Effector memory CD4-positive, alpha-beta T cell (primary cell): ENCODE measurements around the gene CREB3L1.
"Not testable (repeated sequence)": the region's sequence is repeated elsewhere in the genome, so short reads cannot be mapped to it uniquely, and the experiment has no call there.

Experiments used
- DNase-seq, 3 donors: peaks; one replicate each; pipeline ENCODE4 v3.0.0-alpha.2; 2020
- H3K27ac ChIP-seq: 2 replicates; pipeline ENCODE4 v1.7.0; 2013; ENCODE audit warnings: mild to moderate bottlenecking, low read length, moderate library complexity; ENCODE audit not compliant: insufficient read depth, poor library complexity, severe bottlenecking
- H3K27me3 ChIP-seq: replicated peaks from 2 replicates; pipeline ENCODE4 v1.7.0; 2013; ENCODE audit warnings: mild to moderate bottlenecking, low read length; ENCODE audit not compliant: insufficient read depth, control insufficient read depth, poor library complexity, severe bottlenecking
- H3K36me3 ChIP-seq: 2 replicates; pipeline ENCODE4 v1.7.0; 2013; ENCODE audit warnings: mild to moderate bottlenecking, low read length, moderate library complexity; ENCODE audit not compliant: control insufficient read depth, insufficient read depth
- H3K4me1 ChIP-seq: 2 replicates; pipeline ENCODE4 v1.7.0; 2013; ENCODE audit warnings: low read length, mild to moderate bottlenecking; ENCODE audit not compliant: control insufficient read depth, insufficient read depth, poor library complexity, severe bottlenecking
- H3K4me3 ChIP-seq: 2 replicates; pipeline ENCODE4 v1.7.0; 2013; ENCODE audit warnings: low read length, low read depth, mild to moderate bottlenecking; ENCODE audit not compliant: insufficient read depth, poor library complexity, severe bottlenecking
- H3K9me3 ChIP-seq: 2 replicates; pipeline ENCODE4 v1.7.0; 2013; ENCODE audit warnings: mild to moderate bottlenecking, low read length, moderate library complexity; ENCODE audit not compliant: control insufficient read depth

Gene CREB3L1

DNA sequence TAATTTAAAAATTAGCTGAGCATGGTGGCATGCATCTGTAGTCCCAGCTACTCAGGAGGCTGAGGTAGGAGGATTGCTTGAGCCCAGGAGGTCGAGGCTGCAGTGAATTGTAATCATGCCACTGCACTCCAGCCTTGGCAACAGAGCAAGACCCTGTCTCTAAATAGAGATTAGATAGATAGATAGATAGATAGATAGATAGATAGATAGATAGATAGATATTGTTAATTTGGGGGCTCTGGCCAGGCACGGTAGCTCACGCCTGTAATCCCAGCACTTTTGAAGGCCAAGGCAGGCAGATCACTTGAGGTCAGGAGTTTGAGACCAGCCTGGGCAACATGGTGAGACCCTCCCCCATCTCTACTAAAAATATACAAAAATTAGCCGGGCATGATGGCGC is 18.1 kb upstream of the CREB3L1 start:
- not testable (repeated sequence) for H3K27me3 ChIP-seq, H3K9me3 ChIP-seq, H3K27ac ChIP-seq, H3K4me1 ChIP-seq, DNase-seq, H3K36me3 ChIP-seq, H3K4me3 ChIP-seq

DNA sequence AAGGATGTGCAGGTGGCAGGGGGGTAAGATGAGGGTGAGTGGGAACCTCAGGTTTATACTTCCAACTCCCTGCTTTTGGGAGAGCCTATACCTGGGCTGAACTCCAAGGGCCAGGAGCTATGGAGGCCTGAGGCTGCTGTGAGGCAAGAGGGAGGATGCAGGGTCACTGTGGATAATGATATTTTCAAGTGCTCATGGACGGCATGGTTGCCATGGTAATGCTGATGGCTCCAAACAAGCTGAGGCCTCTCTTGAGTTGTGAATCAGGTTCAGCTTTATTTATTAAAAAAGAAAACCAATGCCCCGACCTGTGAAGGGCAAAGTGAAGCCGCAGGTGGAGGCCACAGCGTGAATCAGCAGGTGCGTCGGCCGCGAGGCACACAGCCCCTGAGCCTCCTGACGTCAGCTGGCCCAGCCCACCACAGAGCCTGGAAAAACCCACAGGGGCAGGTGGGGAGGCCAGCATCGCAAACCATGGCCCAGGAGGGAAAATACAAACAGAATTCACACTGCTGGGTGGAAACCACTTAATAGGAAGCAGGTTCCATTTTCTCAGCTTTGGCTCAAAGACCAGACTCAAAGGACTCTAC is 17.4 kb upstream of the CREB3L1 start:
- no peaks in the 10 kb centered on the region for H3K4me1 ChIP-seq
- H3K27ac ChIP-seq = no peak overlapping the region

DNA sequence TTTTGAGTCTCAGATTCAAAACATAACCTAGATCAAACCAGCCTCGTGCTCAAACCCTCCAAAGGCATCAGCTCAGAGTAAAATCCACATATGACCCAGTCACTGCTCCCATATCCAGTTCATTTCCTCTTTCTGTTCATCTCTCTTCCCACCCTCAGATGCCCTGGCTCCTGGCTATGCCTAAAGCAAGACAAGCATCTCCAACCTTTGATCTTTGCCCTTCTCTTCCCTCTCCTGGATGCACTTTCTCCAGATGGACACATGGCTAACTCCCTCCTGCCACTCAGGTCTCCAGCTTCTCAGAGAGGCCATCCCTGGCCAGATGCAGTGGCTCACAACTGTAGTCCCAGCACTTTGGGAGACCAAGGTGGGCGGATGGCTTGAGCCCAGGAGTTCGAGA is 14.3 kb upstream of the CREB3L1 start:
- no peak for DNase-seq
- Histone ChIP-seq H3K27me3 (no peaks in the 10 kb centered on the region), H3K9me3 (no peaks in the 10 kb centered on the region), H3K36me3 (no peaks in the 10 kb centered on the region), H3K27ac (no peak overlapping the region), H3K4me1 (no peaks in the 10 kb centered on the region), H3K4me3 (no peak overlapping the region)

More for the DNA sequence above, 17.4 kb upstream of the CREB3L1 start:
- no peaks in the 10 kb centered on the region for H3K9me3 ChIP-seq
- no peaks in the 10 kb centered on the region for H3K27me3 ChIP-seq
- no peak overlapping the region for H3K4me3 ChIP-seq
- H3K36me3 ChIP-seq = no peaks in the 10 kb centered on the region
- no peak for DNase-seq

DNA sequence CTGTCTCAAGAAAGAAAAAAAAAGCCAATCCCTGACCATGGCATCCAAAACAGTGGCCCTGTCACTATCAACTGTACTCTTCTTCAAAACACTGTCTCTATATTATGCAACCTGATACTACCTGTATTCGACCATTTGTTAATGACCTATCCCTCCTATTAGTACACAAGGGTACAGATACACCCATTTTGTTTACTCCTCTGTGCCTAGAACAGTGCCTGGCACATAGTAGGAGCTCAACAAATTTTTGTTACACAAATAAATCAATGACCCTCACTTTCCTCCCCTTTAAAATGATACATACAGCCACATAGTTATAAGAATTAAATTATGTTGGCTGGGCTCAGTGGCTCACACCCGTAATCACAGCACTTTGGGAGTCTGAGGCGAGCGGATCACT is 13.4 kb upstream of the CREB3L1 start:
- Histone ChIP-seq H3K9me3 (no peaks in the 10 kb centered on the region), H3K27me3 (no peaks in the 10 kb centered on the region), H3K4me3 (no peak overlapping the region), H3K27ac (no peak overlapping the region), H3K36me3 (no peaks in the 10 kb centered on the region), H3K4me1 (no peaks in the 10 kb centered on the region)
- DNase-seq = no peak

DNA sequence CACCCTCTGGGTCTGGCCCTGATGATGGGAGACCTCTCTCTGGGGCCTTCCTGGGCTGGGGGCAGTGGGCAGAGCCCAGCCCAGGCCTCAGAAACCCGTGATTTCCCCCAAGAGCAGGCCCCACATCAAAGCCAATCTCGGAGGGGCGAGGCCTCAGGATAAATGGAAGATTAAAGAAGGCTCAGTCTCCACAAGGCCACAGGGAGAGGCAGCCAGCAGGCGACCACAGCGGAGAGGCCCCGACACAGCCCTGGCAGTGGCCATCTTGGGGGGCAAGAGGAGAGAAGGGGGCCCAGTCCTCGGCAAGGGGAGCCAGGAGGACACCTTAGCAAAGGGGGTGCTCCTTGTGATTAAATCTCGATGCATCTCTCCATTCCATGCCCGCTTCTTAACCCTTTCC is 12.5 kb upstream of the CREB3L1 start:
- no peaks in the 10 kb centered on the region for H3K27me3 ChIP-seq

DNA sequence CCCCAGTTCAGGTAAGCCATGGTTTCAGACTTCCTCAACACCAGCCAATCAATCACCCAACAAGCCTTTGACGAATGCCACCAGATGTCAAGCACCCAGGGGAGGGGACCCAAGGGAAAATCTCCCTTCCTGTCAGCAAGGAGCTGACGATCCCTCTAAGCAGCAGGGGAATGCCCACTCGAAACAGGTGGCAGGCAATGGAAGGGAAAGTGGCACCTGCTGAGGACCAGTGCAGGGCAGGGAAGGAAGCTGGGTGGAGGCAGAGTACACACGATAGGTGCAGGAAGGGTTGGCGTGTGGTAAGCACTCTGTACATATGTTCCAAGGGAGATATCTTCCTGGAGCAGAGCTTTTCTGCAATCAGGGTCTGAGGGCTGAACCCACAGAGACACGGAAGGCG is 11.7 kb upstream of the CREB3L1 start:
- DNase-seq = no peak
- no peaks in the 10 kb centered on the region for H3K27me3 ChIP-seq
- H3K27ac ChIP-seq = no peak overlapping the region
- H3K4me1 ChIP-seq = no peaks in the 10 kb centered on the region
- H3K4me3 ChIP-seq = no peak overlapping the region
- no peaks in the 10 kb centered on the region for H3K36me3 ChIP-seq
- H3K9me3 ChIP-seq = no peaks in the 10 kb centered on the region

More for the DNA sequence above, 12.5 kb upstream of the CREB3L1 start:
- Histone ChIP-seq H3K4me3 (no peak overlapping the region), H3K4me1 (no peaks in the 10 kb centered on the region), H3K36me3 (no peaks in the 10 kb centered on the region), H3K27ac (no peak overlapping the region), H3K9me3 (no peaks in the 10 kb centered on the region)
- no peak for DNase-seq

DNA sequence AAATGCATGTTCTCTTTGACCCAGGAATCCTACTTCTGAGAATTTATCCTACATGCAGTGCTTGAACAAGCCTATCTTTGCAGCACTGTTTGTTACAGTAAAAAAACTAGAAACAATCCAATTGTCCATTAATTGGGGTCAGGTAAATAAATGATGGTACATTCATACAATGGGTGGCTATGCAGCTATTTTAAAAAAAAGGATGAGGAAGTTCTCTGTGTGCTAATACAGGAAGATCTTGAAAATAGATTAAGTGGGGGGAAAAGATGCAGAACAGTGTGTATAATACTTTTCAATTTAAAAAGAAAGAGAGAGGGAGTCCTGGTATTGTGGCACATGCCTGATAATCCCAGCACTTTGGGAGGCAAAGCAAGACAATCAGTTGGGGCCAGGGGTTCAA is 9.5 kb upstream of the CREB3L1 start:
- H3K36me3 ChIP-seq = no peaks in the 10 kb centered on the region
- H3K9me3 ChIP-seq = no peaks in the 10 kb centered on the region
- no peak for DNase-seq
- no peak overlapping the region for H3K27ac ChIP-seq
- H3K27me3 ChIP-seq = no peaks in the 10 kb centered on the region
- H3K4me1 ChIP-seq = no peaks in the 10 kb centered on the region
- no peak overlapping the region for H3K4me3 ChIP-seq

DNA sequence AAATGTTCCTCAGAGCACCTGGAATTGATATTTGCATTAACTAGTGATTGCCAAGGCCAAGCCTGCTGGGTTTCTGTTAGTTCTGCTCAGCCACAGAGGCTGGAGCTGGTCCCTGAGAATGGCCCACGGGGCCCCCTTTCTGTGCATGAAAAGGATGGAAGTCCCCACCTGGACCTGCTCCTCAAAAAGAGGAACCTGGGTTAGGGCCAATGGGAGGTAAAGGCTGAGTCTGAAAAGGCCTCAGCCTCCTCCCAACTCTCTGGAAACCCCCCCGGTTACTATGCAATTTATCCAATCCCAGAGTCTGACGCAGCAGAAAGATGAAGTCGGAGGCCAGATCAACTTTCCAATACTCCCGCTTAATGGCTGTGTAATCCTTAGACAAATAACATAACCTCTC is 6.8 kb upstream of the CREB3L1 start:
- Histone ChIP-seq H3K27me3 (no peaks in the 10 kb centered on the region), H3K9me3 (no peaks in the 10 kb centered on the region), H3K36me3 (no peaks in the 10 kb centered on the region), H3K4me1 (no peaks in the 10 kb centered on the region), H3K4me3 (no peak overlapping the region), H3K27ac (no peak overlapping the region)
- no peak for DNase-seq

DNA sequence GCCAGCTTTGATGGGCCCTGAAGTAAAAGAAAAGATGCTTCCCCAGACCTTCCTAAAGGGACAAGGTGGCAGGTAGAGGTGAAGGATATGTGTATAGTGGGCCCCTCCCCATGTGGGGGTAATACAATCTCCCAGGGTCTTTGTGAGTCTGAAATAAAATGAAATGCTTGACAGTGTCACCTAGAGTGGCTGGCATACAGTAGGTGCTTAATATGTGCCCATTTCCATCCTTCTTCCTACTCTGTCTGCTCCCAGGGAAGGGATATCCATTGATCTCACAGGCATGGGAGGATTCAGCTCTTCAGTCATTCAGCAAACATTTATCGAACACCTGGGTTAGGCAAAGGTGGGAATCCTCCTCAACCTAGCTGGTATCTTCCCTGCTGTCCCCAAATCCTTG is 6.1 kb upstream of the CREB3L1 start:
- H3K4me3 ChIP-seq = no peak overlapping the region
- no peaks in the 10 kb centered on the region for H3K9me3 ChIP-seq
- H3K4me1 ChIP-seq = no peaks in the 10 kb centered on the region
- no peak overlapping the region for H3K27ac ChIP-seq
- no peaks in the 10 kb centered on the region for H3K36me3 ChIP-seq
- DNase-seq = no peak
- H3K27me3 ChIP-seq = peaks cover 3% of the 10 kb centered on the region

DNA sequence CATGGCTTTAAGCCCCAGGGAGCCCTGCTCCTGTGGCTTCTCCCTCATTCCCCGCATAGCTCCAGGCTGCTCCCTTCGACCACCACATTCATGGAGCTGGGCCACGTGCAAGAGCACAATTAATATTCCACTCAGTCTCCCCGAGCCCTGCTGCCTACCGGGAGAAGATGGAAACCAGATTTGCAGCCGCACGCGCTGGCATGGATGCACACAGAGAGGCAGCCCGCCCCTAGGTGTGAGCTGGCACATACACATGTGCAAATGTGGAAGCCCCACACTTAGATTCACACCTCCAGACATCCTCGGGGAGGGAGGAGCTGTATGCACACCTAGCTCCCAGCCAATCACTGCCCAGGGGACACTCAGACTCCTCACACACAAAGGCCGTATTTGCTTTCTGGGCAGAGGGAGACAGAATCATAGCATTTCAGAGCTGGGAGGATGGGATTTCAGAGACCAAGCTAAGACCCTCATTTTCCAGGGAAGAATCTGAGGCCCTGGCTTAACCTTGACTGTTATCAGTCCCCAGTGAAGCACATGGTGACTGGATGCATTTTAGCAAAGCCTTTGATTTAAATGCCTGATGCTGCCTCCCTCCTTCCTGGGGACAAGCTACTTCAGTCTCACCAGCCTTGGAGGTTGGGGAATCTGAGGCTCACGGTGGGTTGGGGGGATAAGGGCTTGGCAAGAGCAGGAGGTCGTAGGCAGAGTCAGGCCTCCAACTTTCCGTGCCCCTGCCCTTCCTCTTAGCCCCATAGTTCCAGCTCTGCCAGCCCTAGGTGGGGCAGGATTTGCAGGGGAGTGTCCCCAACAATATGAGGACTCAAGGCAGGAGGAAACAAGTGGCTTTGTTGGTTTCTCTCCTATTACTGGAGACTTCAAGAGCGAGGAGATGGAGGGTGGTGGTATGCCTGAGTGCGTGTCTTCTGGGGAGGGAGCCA is 5.3 kb upstream of the CREB3L1 start:
- H3K27ac ChIP-seq = no peak overlapping the region
- DNase-seq = no peak

More for the DNA sequence above, 5.3 kb upstream of the CREB3L1 start:
- Histone ChIP-seq H3K9me3 (no peaks in the 10 kb centered on the region), H3K27me3 (peaks cover 3% of the 10 kb centered on the region), H3K4me3 (no peak overlapping the region), H3K4me1 (no peaks in the 10 kb centered on the region), H3K36me3 (no peaks in the 10 kb centered on the region)
